ENCODE measurements around the gene PAWR.

DNA sequence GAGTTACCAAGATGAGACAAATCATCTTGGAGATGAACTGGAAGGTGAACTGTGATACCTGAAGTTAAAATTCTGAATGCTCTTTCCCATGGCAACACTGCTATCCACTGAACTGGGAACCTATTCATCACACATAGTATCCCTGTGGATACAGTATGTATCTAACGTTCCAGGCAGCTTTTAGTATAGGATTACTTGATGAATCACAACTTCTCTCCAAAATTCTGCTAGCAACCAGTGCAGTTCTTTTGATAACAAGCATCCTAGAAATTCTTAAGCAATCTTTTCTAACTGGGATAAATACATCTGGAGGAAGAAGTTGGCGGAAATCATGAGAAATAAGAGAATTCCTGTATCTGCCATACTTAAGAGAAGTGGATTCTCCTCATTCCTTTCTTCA lies 66.4 kb downstream of the PAWR start:
- no peak for TF ChIP-seq POLR2A (IDR thresholded peaks at IDR 0.05; ENCODE audit: low read depth, low read length)
- TF ChIP-seq EZH2 (IDR thresholded peaks at IDR 0.05; ENCODE audit: borderline replicate concordance, low read depth, low read length, severe bottlenecking) = no peak
- TF ChIP-seq, protein P1, sequence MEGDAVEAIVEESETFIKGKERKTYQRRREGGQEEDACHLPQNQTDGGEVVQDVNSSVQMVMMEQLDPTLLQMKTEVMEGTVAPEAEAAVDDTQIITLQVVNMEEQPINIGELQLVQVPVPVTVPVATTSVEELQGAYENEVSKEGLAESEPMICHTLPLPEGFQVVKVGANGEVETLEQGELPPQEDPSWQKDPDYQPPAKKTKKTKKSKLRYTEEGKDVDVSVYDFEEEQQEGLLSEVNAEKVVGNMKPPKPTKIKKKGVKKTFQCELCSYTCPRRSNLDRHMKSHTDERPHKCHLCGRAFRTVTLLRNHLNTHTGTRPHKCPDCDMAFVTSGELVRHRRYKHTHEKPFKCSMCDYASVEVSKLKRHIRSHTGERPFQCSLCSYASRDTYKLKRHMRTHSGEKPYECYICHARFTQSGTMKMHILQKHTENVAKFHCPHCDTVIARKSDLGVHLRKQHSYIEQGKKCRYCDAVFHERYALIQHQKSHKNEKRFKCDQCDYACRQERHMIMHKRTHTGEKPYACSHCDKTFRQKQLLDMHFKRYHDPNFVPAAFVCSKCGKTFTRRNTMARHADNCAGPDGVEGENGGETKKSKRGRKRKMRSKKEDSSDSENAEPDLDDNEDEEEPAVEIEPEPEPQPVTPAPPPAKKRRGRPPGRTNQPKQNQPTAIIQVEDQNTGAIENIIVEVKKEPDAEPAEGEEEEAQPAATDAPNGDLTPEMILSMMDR (IDR thresholded peaks at IDR 0.05; ENCODE audit: extremely low read depth in 1 of 2, insufficient read depth in 1 of 2, low read depth in 1 of 2, low read length in 2 of 2) = no peak
- TF ChIP-seq, protein P2, sequence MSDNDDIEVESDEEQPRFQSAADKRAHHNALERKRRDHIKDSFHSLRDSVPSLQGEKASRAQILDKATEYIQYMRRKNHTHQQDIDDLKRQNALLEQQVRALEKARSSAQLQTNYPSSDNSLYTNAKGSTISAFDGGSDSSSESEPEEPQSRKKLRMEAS (IDR thresholded peaks at IDR 0.05; ENCODE audit: insufficient read depth, insufficient read length) = no peak
- TF ChIP-seq MYC (IDR thresholded peaks at IDR 0.05; ENCODE audit: low read depth, low read length) = no peak
- TF ChIP-seq JUN (IDR thresholded peaks at IDR 0.05; ENCODE audit: borderline replicate concordance, insufficient read depth, insufficient read length, low read depth) = no peak

Measured in endothelial cell of umbilical vein (primary cell).